Esophagus muscularis mucosa (tissue), 4 donors: ENCODE data around the gene RPL37A. TPM values are rescaled to one million over a fixed set of nuclear protein-coding genes. Genes with fewer than 3 reads are reported as not detected.

Experiments
- DNase-seq: peaks from one replicate; pipeline ENCODE4 v3.0.0-alpha.2; 2017; ENCODE audit errors: extremely low spot score
- H3K27ac ChIP-seq, 4 donors: fragments of 200-600 bp; sonication (generic); replicated peaks in 1 of 4; 1 replicate in 3 of 4; 2 replicates in 1 of 4; pipeline ENCODE4 v1.5.1; 2016 to 2019; ENCODE audit warnings: mild to moderate bottlenecking in 1 of 4
- H3K27me3 ChIP-seq, 4 donors: fragments of 200-600 bp; sonication (generic); one replicate each; pipeline versions ENCODE4 v1.5.1 to v1.6.0; 2016 to 2019
- H3K36me3 ChIP-seq, 4 donors: fragments of 200-600 bp; sonication (generic); one replicate each; pipeline ENCODE4 v1.5.1; 2016 to 2019
- H3K4me1 ChIP-seq, 4 donors: fragments of 200-600 bp; sonication (generic); one replicate each; pipeline ENCODE4 v1.5.1; 2016 to 2019
- H3K4me3 ChIP-seq, 4 donors: fragments of 200-600 bp; sonication (generic); 1 replicate in 2 of 4; 2 replicates in 2 of 4; pipeline ENCODE4 v1.5.1; 2016 to 2019; ENCODE audit warnings: mild to moderate bottlenecking in 4 of 4, moderate library complexity in 1 of 4
- H3K9me3 ChIP-seq, 4 donors: fragments of 200-600 bp; sonication (generic); 1 replicate in 3 of 4; 2 replicates in 1 of 4; pipeline ENCODE4 v1.5.1; 2016 to 2019
- EP300 ChIP-seq: sonication (generic); formaldehyde crosslinking; IDR thresholded peaks from one replicate; pipeline ENCODE4 v1.6.1; 2017; ENCODE audit warnings: antibody characterized with exemption
- POLR2A ChIP-seq: fragments of 450-650 bp; IDR thresholded peaks from one replicate; pipeline ENCODE4 v1.6.1; 2017; ENCODE audit warnings: antibody characterized with exemption, moderate library complexity, mild to moderate bottlenecking, low read depth
- POLR2AphosphoS5 ChIP-seq, 2 donors: sonication (generic); formaldehyde crosslinking; IDR thresholded peaks; one replicate each; pipeline ENCODE4 v1.6.1; 2017; ENCODE audit warnings: antibody characterized with exemption in 2 of 2
- WGBS: methylation state at CpG from one replicate; pipeline ENCODE4 v1.1.5; 2018; 5-methylcytosine and 5-hydroxymethylcytosine counted together
- intact Hi-C: fragments of 100-400 bp; cut with DNase I; formaldehyde crosslinking; loops from one replicate; pipeline ENCODE4 v1.15.1; 2023
- total RNA-seq, 4 donors: library from RNA; depleted of rRNA; stranded (reverse); fragments of >200 nt; gene quantifications; one replicate each; pipeline versions ENCODE4 v1.1.0 to v1.2.1, GENCODE V29; 2016
- TF ChIP-seq, protein P1 (sequence below), 3 experiments: fragments of 200-600 bp in 2 of 3; fragments of 450-650 bp in 1 of 3; sonication (generic) in 2 of 3; IDR thresholded peaks; one replicate each; pipeline ENCODE4 v1.5.1; 2017 to 2019; ENCODE audit warnings: antibody characterized with exemption in 3 of 3, mild to moderate bottlenecking in 2 of 3, moderate library complexity in 1 of 3

RPL37A gene
- total RNA-seq, 4 donors from 2014 or later, result 1,371 to 1,915 (median 1,581) TPM

DNA sequence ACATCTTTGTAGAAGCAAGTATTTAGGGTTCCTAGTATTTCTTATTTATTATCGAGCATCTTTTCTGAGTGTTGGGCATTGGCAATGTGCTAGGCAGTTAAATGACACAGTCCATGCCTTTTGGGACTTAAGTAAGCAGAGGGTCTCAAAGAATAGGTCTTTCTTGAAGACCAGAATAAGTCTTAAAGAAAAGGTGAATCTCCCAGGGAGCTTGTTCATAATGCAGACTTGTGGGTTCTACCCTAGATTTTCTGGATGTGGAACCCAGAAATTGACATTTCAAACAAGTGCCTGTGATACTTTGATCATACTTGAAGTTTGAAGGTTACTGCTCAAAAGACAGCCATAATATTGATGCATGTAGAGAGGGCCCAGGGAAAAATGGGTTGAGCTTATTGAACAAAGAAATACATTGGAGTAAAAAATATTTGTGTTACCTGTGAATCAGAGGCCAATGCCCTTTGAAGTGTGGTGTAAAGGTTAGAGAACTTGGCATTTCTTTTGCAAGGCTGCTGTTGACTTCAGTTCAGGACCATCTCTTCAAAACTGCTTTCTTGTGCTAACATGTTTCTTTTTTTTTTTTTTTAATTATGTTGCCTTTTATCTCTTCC lies 24.4 kb downstream of the RPL37A start:
- WGBS, result 77% methylated on average over 1 of the region's 1 CpG
- TF ChIP-seq EP300 (no peak), POLR2AphosphoS5 (IDR thresholded peaks at IDR 0.05) (no peak), POLR2A (no peak)
- TF ChIP-seq, protein P1, sequence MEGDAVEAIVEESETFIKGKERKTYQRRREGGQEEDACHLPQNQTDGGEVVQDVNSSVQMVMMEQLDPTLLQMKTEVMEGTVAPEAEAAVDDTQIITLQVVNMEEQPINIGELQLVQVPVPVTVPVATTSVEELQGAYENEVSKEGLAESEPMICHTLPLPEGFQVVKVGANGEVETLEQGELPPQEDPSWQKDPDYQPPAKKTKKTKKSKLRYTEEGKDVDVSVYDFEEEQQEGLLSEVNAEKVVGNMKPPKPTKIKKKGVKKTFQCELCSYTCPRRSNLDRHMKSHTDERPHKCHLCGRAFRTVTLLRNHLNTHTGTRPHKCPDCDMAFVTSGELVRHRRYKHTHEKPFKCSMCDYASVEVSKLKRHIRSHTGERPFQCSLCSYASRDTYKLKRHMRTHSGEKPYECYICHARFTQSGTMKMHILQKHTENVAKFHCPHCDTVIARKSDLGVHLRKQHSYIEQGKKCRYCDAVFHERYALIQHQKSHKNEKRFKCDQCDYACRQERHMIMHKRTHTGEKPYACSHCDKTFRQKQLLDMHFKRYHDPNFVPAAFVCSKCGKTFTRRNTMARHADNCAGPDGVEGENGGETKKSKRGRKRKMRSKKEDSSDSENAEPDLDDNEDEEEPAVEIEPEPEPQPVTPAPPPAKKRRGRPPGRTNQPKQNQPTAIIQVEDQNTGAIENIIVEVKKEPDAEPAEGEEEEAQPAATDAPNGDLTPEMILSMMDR (IDR thresholded peaks at IDR 0.05), result no peak
- intact Hi-C loops, result loop anchor here (10.0 kb wide), 1 partner anchor 992 kb away; no protein-coding TSS in a partner anchor
- no peak for DNase-seq
- H3K36me3 ChIP-seq, result no peaks in the 10 kb centered on the region
- H3K4me1 ChIP-seq, result peaks cover 3 to 19% (median 9%) of the 10 kb centered on the region in 4 donors
- H3K27ac ChIP-seq, result no peak overlapping the region
- no peaks in the 10 kb centered on the region for H3K9me3 ChIP-seq
- H3K4me3 ChIP-seq, result no peak overlapping the region
- no peaks in the 10 kb centered on the region for H3K27me3 ChIP-seq

DNA sequence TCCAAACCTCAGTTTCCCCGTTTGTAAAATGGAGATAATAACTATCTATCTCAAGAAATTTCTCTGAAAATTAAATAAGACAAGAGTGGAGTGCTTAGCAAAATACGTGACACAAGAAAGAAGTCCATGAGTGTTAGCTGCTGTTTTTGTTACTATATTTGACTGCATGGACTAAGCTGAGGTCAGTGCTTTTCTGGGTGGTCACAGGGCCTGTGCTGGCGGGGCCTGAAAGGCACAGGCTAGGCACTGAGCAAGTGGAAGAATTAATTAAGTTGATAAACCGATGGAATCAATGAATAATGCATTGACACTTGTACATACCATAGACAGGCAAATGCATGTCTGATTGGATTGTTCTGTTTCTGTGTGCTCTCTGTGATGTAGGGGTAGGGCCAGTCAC lies 27.3 kb downstream of the RPL37A start:
- TF ChIP-seq, protein P1 (IDR thresholded peaks at IDR 0.05), result no peak
- TF ChIP-seq POLR2A (no peak), EP300 (no peak), POLR2AphosphoS5 (IDR thresholded peaks at IDR 0.05) (no peak)
- no peak for DNase-seq
- no peaks in the 10 kb centered on the region for H3K9me3 ChIP-seq
- WGBS, result 68% methylated on average over 4 of the region's 4 CpGs
- H3K4me3 ChIP-seq, result no peak overlapping the region
- H3K27me3 ChIP-seq, result no peaks in the 10 kb centered on the region
- no peaks in the 10 kb centered on the region for H3K36me3 ChIP-seq
- intact Hi-C loops, result loop anchor here (5.0 to 10.0 kb wide), 2 partner anchors 66 to 989 kb away; no protein-coding TSS in a partner anchor
- no peak overlapping the region for H3K27ac ChIP-seq
- H3K4me1 ChIP-seq, result no peaks in the 10 kb centered on the region

DNA sequence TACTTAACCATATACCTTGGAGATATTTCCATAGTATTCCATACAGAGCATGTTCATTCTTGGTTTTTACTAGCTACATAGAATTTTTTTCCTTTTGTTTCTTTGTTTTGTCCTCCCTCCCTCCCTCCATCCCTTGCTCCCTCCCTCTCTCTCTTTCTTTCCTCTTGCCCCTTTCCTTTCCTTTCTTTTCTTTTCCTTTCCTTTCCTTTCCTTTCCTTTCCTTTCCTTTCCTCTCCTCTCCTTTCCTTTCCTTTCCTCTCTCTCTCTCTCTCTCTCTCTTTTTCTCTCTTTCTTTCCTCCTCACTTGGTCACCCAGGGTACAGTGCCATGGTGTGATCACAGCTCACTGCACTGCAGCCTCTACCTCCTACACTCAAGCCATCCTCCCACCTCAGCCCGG lies 28.3 kb downstream of the RPL37A start:
- Histone ChIP-seq H3K27me3 (no peaks in the 10 kb centered on the region), H3K4me1 (no peaks in the 10 kb centered on the region), H3K36me3 (no peaks in the 10 kb centered on the region), H3K27ac (no peak overlapping the region), H3K9me3 (no peaks in the 10 kb centered on the region), H3K4me3 (no peak overlapping the region)
- 94% methylated on average over 1 of the region's 1 CpG for WGBS
- TF ChIP-seq POLR2A (no peak), POLR2AphosphoS5 (IDR thresholded peaks at IDR 0.05) (no peak)
- TF ChIP-seq, protein P1 (IDR thresholded peaks at IDR 0.05), result no peak
- DNase-seq, result no peak
- intact Hi-C loops, result loop anchor here (5.0 to 10.0 kb wide), 2 partner anchors 65 to 988 kb away; no protein-coding TSS in a partner anchor

DNA sequence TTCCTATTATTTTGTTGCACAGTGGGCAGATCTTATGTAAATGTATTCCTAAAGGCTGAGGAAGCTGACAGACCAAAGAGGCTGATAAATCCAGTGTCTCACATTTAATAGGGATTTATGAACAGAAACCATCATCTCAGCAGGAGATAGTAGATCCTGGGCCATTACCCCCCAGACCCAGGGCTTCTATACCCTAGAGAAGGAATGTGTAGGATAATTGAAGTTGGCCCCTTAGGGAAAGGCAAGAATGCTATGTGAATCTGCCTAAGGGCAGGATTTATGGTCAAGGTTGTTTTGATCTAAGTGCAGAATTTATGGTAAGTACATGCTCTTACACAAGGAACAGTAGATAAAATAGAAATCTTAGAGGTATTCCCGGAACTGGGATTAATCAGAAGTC lies 29.0 kb downstream of the RPL37A start:
- H3K4me3 ChIP-seq, result no peak overlapping the region
- no peak overlapping the region for H3K27ac ChIP-seq
- no peaks in the 10 kb centered on the region for H3K27me3 ChIP-seq
- H3K9me3 ChIP-seq, result no peaks in the 10 kb centered on the region
- peaks cover 0 to 5% (median 0%) of the 10 kb centered on the region in 4 donors for H3K4me1 ChIP-seq
- no peak for TF ChIP-seq EP300
- TF ChIP-seq POLR2AphosphoS5 (IDR thresholded peaks at IDR 0.05), result no peak
- TF ChIP-seq, protein P1 (IDR thresholded peaks at IDR 0.05), result no peak
- TF ChIP-seq POLR2A, result no peak
- intact Hi-C loops, result loop anchor here (5.0 to 10.0 kb wide), 2 partner anchors 65 to 987 kb away; no protein-coding TSS in a partner anchor
- DNase-seq, result no peak
- 100% methylated on average over 1 of the region's 1 CpG for WGBS
- H3K36me3 ChIP-seq, result no peaks in the 10 kb centered on the region

DNA sequence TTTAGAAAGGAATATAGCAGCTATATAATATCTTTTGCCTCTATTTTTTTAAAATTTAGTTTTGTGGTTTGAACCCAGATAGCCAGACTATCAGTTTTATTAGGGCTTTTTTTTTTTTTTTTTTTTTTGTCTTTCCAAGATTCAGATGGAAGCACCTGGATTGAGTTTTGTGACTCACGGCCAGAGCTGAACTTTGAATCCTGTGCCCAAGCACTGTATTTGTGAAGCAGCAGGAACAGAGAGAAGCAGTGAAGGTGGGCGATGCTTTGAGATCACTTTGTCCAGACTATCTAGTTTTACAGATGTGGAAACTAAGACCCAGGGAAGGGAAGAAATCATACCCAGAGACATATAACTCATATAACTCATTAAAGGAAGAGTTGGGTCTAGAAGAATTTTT lies 33.9 kb downstream of the RPL37A start:
- TF ChIP-seq, protein P1 (IDR thresholded peaks at IDR 0.05), result no peak
- TF ChIP-seq POLR2AphosphoS5 (IDR thresholded peaks at IDR 0.05), result no peak
- TF ChIP-seq POLR2A, result no peak
- no peak for TF ChIP-seq EP300
- Histone ChIP-seq H3K4me1 (peaks cover 33 to 47% (median 42%) of the 10 kb centered on the region in 4 donors), H3K27ac (peak overlapping the region; percentile 37 to 87 (median 84)), H3K36me3 (no peaks in the 10 kb centered on the region), H3K27me3 (no peaks in the 10 kb centered on the region), H3K4me3 (no peak overlapping the region), H3K9me3 (no peaks in the 10 kb centered on the region)
- no peak for DNase-seq
- 59% methylated on average over 2 of the region's 2 CpGs for WGBS
- intact Hi-C loops, result no loop called here
